ENCODE measurements around the gene PAPOLA. TPM values are rescaled to one million over a fixed set of nuclear protein-coding genes. Genes with fewer than 3 reads are reported as not detected.

The PAPOLA gene
- total and polyA plus RNA-seq, 9 of the 15 experiments (the other 6 are each of a cell fraction or from before 2014, with no cell fraction given), result 51.1 to 199 (median 95.8) TPM

DNA sequence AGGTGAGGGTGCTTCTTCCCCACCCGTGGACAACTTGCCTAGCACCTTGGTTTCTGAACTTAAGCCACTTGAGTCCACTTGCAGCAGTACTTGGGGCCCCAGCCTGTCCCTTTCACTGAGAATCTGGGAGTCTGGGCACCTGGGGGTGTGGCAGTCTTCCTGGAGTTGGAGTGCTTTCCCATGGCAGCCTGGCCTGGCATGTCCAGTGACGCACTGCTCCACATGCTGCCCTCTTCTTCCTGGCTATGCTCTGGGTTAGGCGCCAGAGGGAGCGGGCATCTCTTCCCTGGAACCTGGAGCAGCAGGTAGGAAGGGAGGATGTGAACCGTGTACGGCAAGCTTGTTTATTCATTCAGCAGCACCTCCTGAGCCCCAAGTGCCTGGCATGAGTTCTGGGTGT lies 76.4 kb downstream of the PAPOLA start (continued):
- TF ChIP-seq, protein P1, sequence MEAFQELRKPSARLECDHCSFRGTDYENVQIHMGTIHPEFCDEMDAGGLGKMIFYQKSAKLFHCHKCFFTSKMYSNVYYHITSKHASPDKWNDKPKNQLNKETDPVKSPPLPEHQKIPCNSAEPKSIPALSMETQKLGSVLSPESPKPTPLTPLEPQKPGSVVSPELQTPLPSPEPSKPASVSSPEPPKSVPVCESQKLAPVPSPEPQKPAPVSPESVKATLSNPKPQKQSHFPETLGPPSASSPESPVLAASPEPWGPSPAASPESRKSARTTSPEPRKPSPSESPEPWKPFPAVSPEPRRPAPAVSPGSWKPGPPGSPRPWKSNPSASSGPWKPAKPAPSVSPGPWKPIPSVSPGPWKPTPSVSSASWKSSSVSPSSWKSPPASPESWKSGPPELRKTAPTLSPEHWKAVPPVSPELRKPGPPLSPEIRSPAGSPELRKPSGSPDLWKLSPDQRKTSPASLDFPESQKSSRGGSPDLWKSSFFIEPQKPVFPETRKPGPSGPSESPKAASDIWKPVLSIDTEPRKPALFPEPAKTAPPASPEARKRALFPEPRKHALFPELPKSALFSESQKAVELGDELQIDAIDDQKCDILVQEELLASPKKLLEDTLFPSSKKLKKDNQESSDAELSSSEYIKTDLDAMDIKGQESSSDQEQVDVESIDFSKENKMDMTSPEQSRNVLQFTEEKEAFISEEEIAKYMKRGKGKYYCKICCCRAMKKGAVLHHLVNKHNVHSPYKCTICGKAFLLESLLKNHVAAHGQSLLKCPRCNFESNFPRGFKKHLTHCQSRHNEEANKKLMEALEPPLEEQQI (IDR thresholded peaks at IDR 0.05), result no peak
- no peak for TF ChIP-seq JUND (IDR thresholded peaks at IDR 0.05; ENCODE audit: borderline replicate concordance, low read depth, low read length)
- no peak for TF ChIP-seq JUND (tag; IDR thresholded peaks at IDR 0.05; ENCODE audit: borderline replicate concordance, low read depth, low read length)
- no peak for TF ChIP-seq CHCHD3 (CRISPR knock-in tag; IDR thresholded peaks at IDR 0.05)

DNA sequence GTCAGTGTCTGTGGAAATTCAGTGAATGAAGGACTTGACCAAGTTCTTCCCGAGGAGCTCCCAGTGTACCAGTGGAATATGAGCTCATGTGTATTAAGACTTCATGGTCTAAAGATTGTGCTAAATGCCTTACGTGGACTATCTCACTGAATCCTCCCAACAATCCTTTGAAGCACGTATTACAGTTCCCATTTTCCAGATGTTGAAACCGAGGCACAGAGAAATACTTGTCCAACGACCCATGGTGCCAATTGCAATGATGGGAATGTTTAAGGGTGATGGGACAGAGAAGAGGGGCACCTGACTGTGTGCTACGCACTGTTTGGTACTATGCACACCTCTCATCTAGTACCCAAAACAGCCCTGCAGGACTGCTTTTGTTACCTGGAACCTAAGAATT lies 77.2 kb downstream of the PAPOLA start:
- in situ Hi-C loops (cut with MboI), result loop anchor here (25.0 kb wide), 1 partner anchor 708 kb away; no protein-coding TSS in a partner anchor
- TF ChIP-seq ZNF239 (CRISPR knock-in tag; IDR thresholded peaks at IDR 0.05) (no peak), RBM25 (IDR thresholded peaks at IDR 0.05; ENCODE audit: low read depth, low read length, severe bottlenecking) (peak; percentile 74)
- ChIA-PET CTCF (ENCODE audit: low intra/inter-chr PET ratio) (no interaction called here), POLR2A (interaction anchor here (0.5 to 1.4 kb wide), 2 partner anchors 8 to 561 kb away, joined by 3 read pairs; no protein-coding TSS in a partner anchor)
- no peaks in the 10 kb centered on the region for H3K79me2 ChIP-seq (ENCODE audit: control insufficient read depth, insufficient read depth, low read length)
- FAIRE-seq, result no peak
- H2AFZ ChIP-seq (ENCODE audit: low read depth, low read length), result no peak overlapping the region
- H3K4me2 ChIP-seq (ENCODE audit: insufficient read depth, low read length), result no peak overlapping the region
- no peak overlapping the region for H3K4me3 ChIP-seq
- H3K4me1 ChIP-seq (replicated peaks in 1 of 2; ENCODE audit: control insufficient read depth in 2 of 2, insufficient read depth in 2 of 2, low read length in 2 of 2), result peaks cover 6 to 19% of the 10 kb centered on the region in 2 experiments; a peak in 4 of 5 replicates
- WGBS (ENCODE audit: insufficient coverage, low coverage, missing lambda C conversion rate), result 31% methylated on average over 6 of the region's 6 CpGs
- BruUV-seq (replicated peaks), result no TSS peak
- no peaks in the 10 kb centered on the region for H3K36me3 ChIP-seq (ENCODE audit: control insufficient read depth, insufficient read depth, low read length)
- H3K27ac ChIP-seq (ENCODE audit: extremely low read depth, low read depth, low read length), result no peak overlapping the region
- H3K9me3 ChIP-seq (replicated peaks; ENCODE audit: control insufficient read depth, insufficient read depth, low read depth, low read length), result no peaks in the 10 kb centered on the region
- H3K9ac ChIP-seq (ENCODE audit: insufficient read depth in 1 of 2, low read depth in 2 of 2, low read length in 2 of 2), result no peak overlapping the region
- no peaks in the 10 kb centered on the region for H3K9me1 ChIP-seq (ENCODE audit: control insufficient read depth, insufficient read depth, low read length)
- ATAC-seq, result no peak
- H3K27me3 ChIP-seq (ENCODE audit: control insufficient read depth in 2 of 2, insufficient read depth in 2 of 2, low read length in 2 of 2), result peaks cover 3 to 19% of the 10 kb centered on the region in 2 experiments; a peak in 3 of 5 replicates
- DNase-seq (ENCODE audit: extremely low read depth in 1 of 4, low spot score in 3 of 4), result no peak
- no peaks in the 10 kb centered on the region for H4K20me1 ChIP-seq (replicated peaks; ENCODE audit: control insufficient read depth, insufficient read depth, low read length)
- intact Hi-C loops (cut with micrococcal nuclease), result no loop called here

All from K562 (cell line).